ENCODE results near the gene LUC7L2. TPM values are rescaled to one million over a fixed set of nuclear protein-coding genes. Genes with fewer than 3 reads are reported as not detected.

The LUC7L2 gene
- total RNA-seq, 3 donors from 2014 or later (not counting 1 experiment from before 2014, with no cell fraction given), result 183 to 192 (median 186) TPM

- WGBS (ENCODE audit: insufficient coverage), result 20% methylated on average over 1 of the region's 3 CpGs
- DNase-seq (no peak), ATAC-seq (no peak)
- Mint-ChIP-seq H3K27me3 (ENCODE audit: low read depth in 2 of 2) (no peaks in the 10 kb centered on the region), H3K4me1 (peaks cover 46 to 48% of the 10 kb centered on the region in 2 donors), H3K9me3 (no peaks in the 10 kb centered on the region), H3K4me3 (peak overlapping the region; percentile 98), H3K27ac (peak overlapping the region; percentile 97 to 98), H3K36me3 (no peaks in the 10 kb centered on the region)
- peak overlapping the region; percentile 99 for H3K27ac ChIP-seq (ENCODE audit: low read length)
- peaks cover 13% of the 10 kb centered on the region for H3K36me3 ChIP-seq (ENCODE audit: control insufficient read depth, insufficient read depth, low read length)
- TF ChIP-seq, protein P1, sequence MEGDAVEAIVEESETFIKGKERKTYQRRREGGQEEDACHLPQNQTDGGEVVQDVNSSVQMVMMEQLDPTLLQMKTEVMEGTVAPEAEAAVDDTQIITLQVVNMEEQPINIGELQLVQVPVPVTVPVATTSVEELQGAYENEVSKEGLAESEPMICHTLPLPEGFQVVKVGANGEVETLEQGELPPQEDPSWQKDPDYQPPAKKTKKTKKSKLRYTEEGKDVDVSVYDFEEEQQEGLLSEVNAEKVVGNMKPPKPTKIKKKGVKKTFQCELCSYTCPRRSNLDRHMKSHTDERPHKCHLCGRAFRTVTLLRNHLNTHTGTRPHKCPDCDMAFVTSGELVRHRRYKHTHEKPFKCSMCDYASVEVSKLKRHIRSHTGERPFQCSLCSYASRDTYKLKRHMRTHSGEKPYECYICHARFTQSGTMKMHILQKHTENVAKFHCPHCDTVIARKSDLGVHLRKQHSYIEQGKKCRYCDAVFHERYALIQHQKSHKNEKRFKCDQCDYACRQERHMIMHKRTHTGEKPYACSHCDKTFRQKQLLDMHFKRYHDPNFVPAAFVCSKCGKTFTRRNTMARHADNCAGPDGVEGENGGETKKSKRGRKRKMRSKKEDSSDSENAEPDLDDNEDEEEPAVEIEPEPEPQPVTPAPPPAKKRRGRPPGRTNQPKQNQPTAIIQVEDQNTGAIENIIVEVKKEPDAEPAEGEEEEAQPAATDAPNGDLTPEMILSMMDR (IDR thresholded peaks at IDR 0.05), result no peak
- H3K4me3 ChIP-seq (ENCODE audit: low read length), result no peak overlapping the region
- no peaks in the 10 kb centered on the region for H3K27me3 ChIP-seq (ENCODE audit: control insufficient read depth, insufficient read depth, low read length)
- intact Hi-C loops (cut with micrococcal nuclease), result loop anchor here (5.0 kb wide), 1 partner anchor 816 kb away; the partner anchor contains the start of gene KDM7A
- peaks cover 17% of the 10 kb centered on the region for H3K4me1 ChIP-seq (ENCODE audit: control insufficient read depth, insufficient read depth, low read length)
- no peaks in the 10 kb centered on the region for H3K9me3 ChIP-seq (ENCODE audit: control insufficient read depth, insufficient read depth, low read length)
Observed at GRCh38 chr7:139361523-139361922, 1.8 kb downstream of the LUC7L2 start.

- intact Hi-C loops (cut with micrococcal nuclease), result loop anchor here (5.0 kb wide), 1 partner anchor 815 kb away; the partner anchor contains the start of gene KDM7A
Observed at GRCh38 chr7:139362302-139362701, 2.6 kb downstream of the LUC7L2 start.

GRCh38 chr7:139362981-139363380 lies 3.3 kb downstream of the LUC7L2 start:
- no peak for DNase-seq
- ATAC-seq, result no peak
- no peak overlapping the region for H3K4me3 ChIP-seq (ENCODE audit: low read length)
- no peaks in the 10 kb centered on the region for H3K27me3 ChIP-seq (ENCODE audit: control insufficient read depth, insufficient read depth, low read length)
- Mint-ChIP-seq H3K9me3 (no peaks in the 10 kb centered on the region), H3K27me3 (ENCODE audit: low read depth in 2 of 2) (no peaks in the 10 kb centered on the region), H3K4me3 (peak overlapping the region; percentile 9), H3K27ac (peak overlapping the region in 1 of 2 donors; percentile 13), H3K36me3 (no peaks in the 10 kb centered on the region), H3K4me1 (peaks cover 51 to 53% of the 10 kb centered on the region in 2 donors)
- intact Hi-C loops (cut with micrococcal nuclease), result loop anchor here (5.0 kb wide), 1 partner anchor 814 kb away; the partner anchor contains the start of gene KDM7A
- H3K4me1 ChIP-seq (ENCODE audit: control insufficient read depth, insufficient read depth, low read length), result peaks cover 16% of the 10 kb centered on the region
- no peak overlapping the region for H3K27ac ChIP-seq (ENCODE audit: low read length)
- peaks cover 18% of the 10 kb centered on the region for H3K36me3 ChIP-seq (ENCODE audit: control insufficient read depth, insufficient read depth, low read length)
- 93% methylated on average over 6 of the region's 6 CpGs for WGBS (ENCODE audit: insufficient coverage)
- no peaks in the 10 kb centered on the region for H3K9me3 ChIP-seq (ENCODE audit: control insufficient read depth, insufficient read depth, low read length)
- TF ChIP-seq, protein P1 (IDR thresholded peaks at IDR 0.05), result no peak

More at GRCh38 chr7:139362302-139362701, 2.6 kb downstream of the LUC7L2 start:
- Histone ChIP-seq H3K27me3 (ENCODE audit: control insufficient read depth, insufficient read depth, low read length) (no peaks in the 10 kb centered on the region), H3K36me3 (ENCODE audit: control insufficient read depth, insufficient read depth, low read length) (peaks cover 14% of the 10 kb centered on the region), H3K4me1 (ENCODE audit: control insufficient read depth, insufficient read depth, low read length) (peaks cover 17% of the 10 kb centered on the region), H3K9me3 (ENCODE audit: control insufficient read depth, insufficient read depth, low read length) (no peaks in the 10 kb centered on the region), H3K4me3 (ENCODE audit: low read length) (no peak overlapping the region), H3K27ac (ENCODE audit: low read length) (no peak overlapping the region)
- WGBS (ENCODE audit: insufficient coverage), result 53% methylated on average over 2 of the region's 3 CpGs
- Mint-ChIP-seq H3K9me3 (no peaks in the 10 kb centered on the region), H3K4me1 (peaks cover 46 to 48% of the 10 kb centered on the region in 2 donors), H3K27ac (peak overlapping the region in 1 of 2 donors; percentile 13), H3K36me3 (no peaks in the 10 kb centered on the region), H3K27me3 (ENCODE audit: low read depth in 2 of 2) (no peaks in the 10 kb centered on the region), H3K4me3 (no peak overlapping the region)
- TF ChIP-seq, protein P1 (IDR thresholded peaks at IDR 0.05), result no peak
- DNase-seq, result no peak
- no peak for ATAC-seq

DNA sequence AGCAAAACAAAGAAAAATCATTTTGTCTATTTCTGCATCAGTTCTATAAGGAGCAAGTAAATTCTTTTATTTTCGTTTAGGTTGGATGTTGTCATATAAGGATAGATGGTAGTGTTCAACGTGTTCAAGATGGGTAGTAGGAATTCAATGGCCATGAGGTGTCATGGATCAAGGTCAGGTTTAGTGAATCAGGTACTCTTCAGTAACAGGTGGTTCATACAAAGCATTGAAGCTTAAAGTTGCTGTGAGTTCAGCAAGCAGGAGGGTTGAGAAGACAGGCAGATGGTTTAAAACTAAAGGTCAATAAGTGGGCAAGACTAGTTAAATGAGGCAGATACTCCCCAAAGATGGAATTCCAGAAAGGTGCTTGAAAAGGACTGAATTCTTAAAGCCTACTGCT lies 5.6 kb downstream of the LUC7L2 start:
- DNase-seq, result no peak
- ATAC-seq, result no peak
- H3K36me3 Mint-ChIP-seq, result no peaks in the 10 kb centered on the region
- Histone ChIP-seq H3K4me3 (ENCODE audit: low read length) (no peak overlapping the region), H3K27me3 (ENCODE audit: control insufficient read depth, insufficient read depth, low read length) (no peaks in the 10 kb centered on the region), H3K9me3 (ENCODE audit: control insufficient read depth, insufficient read depth, low read length) (no peaks in the 10 kb centered on the region), H3K36me3 (ENCODE audit: control insufficient read depth, insufficient read depth, low read length) (peaks cover 18% of the 10 kb centered on the region), H3K27ac (ENCODE audit: low read length) (no peak overlapping the region), H3K4me1 (ENCODE audit: control insufficient read depth, insufficient read depth, low read length) (peaks cover 7% of the 10 kb centered on the region)
- intact Hi-C loops (cut with micrococcal nuclease), result no loop called here
- 87% methylated on average over 2 of the region's 2 CpGs for WGBS (ENCODE audit: insufficient coverage)
- peaks cover 55 to 58% of the 10 kb centered on the region in 2 donors for H3K4me1 Mint-ChIP-seq
- TF ChIP-seq, protein P1 (IDR thresholded peaks at IDR 0.05), result no peak
- no peak overlapping the region for H3K4me3 Mint-ChIP-seq
- H3K27ac Mint-ChIP-seq, result peak overlapping the region in 1 of 2 donors; percentile 12
- H3K27me3 Mint-ChIP-seq (ENCODE audit: low read depth in 2 of 2), result no peaks in the 10 kb centered on the region
- H3K9me3 Mint-ChIP-seq, result no peaks in the 10 kb centered on the region
